ENCODE data around the gene TMEM217.

The TMEM217 gene

GRCh38 chr6:37243131-37243815, 14.7 kb downstream of the TMEM217 start:
- no peak for DNase-seq

GRCh38 chr6:37242429-37243052, 15.4 kb downstream of the TMEM217 start:
- peak; percentile 6 to 11 for DNase-seq

GRCh38 chr6:37241775-37242428, 16.0 kb downstream of the TMEM217 start:
- no peak for DNase-seq

GRCh38 chr6:37241131-37241530, 16.8 kb downstream of the TMEM217 start:
- no peak for DNase-seq

GRCh38 chr6:37239950-37240713, 17.8 kb downstream of the TMEM217 start:
- DNase-seq, result peak; percentile 83 to 84

GRCh38 chr6:37239526-37239925, 18.4 kb downstream of the TMEM217 start:
- no peak for DNase-seq

GRCh38 chr6:37238381-37238780, 19.6 kb downstream of the TMEM217 start:
- no peak for DNase-seq

GRCh38 chr6:37237789-37238188, 20.2 kb downstream of the TMEM217 start:
- DNase-seq, result no peak

- no peak for DNase-seq
Measured at GRCh38 chr6:37236921-37237320, 21.0 kb downstream of the TMEM217 start.

- DNase-seq, result no peak
Measured at GRCh38 chr6:37233541-37233940, 24.4 kb downstream of the TMEM217 start.

- no peak for DNase-seq
Measured at GRCh38 chr6:37232430-37233017, 25.4 kb downstream of the TMEM217 start.

- DNase-seq, result no peak
Measured at GRCh38 chr6:37230104-37230503, 27.8 kb downstream of the TMEM217 start.

GRCh38 chr6:37225350-37226169, 32.4 kb downstream of the TMEM217 start:
- DNase-seq, result no peak

- DNase-seq, result no peak
Measured at GRCh38 chr6:37222992-37223391, 35.0 kb downstream of the TMEM217 start.

- DNase-seq, result peak; percentile 99 to 100
Measured at GRCh38 chr6:37222125-37222967, 35.6 kb downstream of the TMEM217 start.

- no peak for DNase-seq
Measured at GRCh38 chr6:37221585-37222124, 36.3 kb downstream of the TMEM217 start.

GRCh38 chr6:37218511-37218910, 39.4 kb downstream of the TMEM217 start:
- DNase-seq, result no peak

- no peak for DNase-seq
Measured at GRCh38 chr6:37218061-37218460, 39.9 kb downstream of the TMEM217 start.

- no peak for DNase-seq
Measured at GRCh38 chr6:37212268-37212667, 45.7 kb downstream of the TMEM217 start.

GRCh38 chr6:37210313-37210968, 47.5 kb downstream of the TMEM217 start:
- peak; percentile 72 to 78 for DNase-seq

All from SHP77 (cell line).